Fibroblast of lung (primary cell): ENCODE data around the gene JAK1. TPM values are rescaled to one million over a fixed set of nuclear protein-coding genes. Genes with fewer than 3 reads are reported as not detected.

Experiments
- DNase-seq, 2 donors: peaks; one replicate each; pipeline versions ENCODE4 v3.0.0 to v3.0.0-alpha.2; 2010; ENCODE audit warnings: low read depth in 2 of 2
- H2AFZ ChIP-seq: 2 replicates; pipeline ENCODE4 v1.5.1; 2012; ENCODE audit warnings: low read length, control low read depth, inconsistent platforms
- H3K27ac ChIP-seq: 2 replicates; pipeline ENCODE4 v1.5.1; 2011; ENCODE audit warnings: low read length, control low read depth; ENCODE audit not compliant: insufficient read depth
- H3K27me3 ChIP-seq: 2 replicates; pipeline ENCODE4 v1.5.1; 2011; ENCODE audit warnings: mild to moderate bottlenecking, low read length; ENCODE audit not compliant: control insufficient read depth, insufficient read depth
- H3K36me3 ChIP-seq: 2 replicates; pipeline ENCODE4 v1.5.1; 2011; ENCODE audit warnings: low read length; ENCODE audit not compliant: control insufficient read depth, insufficient read depth
- H3K4me1 ChIP-seq: 2 replicates; pipeline ENCODE4 v1.5.1; 2011; ENCODE audit warnings: low read length; ENCODE audit not compliant: control insufficient read depth, insufficient read depth; ENCODE audit errors: extremely low read depth
- H3K4me2 ChIP-seq: 2 replicates; pipeline ENCODE4 v1.5.1; 2011; ENCODE audit warnings: low read length, control low read depth; ENCODE audit not compliant: insufficient read depth; ENCODE audit errors: extremely low read depth
- H3K4me3 ChIP-seq, 4 experiments: fragments of 200-600 bp in 1 of 4; sonication (generic) in 1 of 4; replicated peaks in 1 of 4; 2 replicates each; pipeline ENCODE4 v1.5.1; 2011 to 2016; ENCODE audit warnings: low read length in 4 of 4, low read depth in 3 of 4, mild to moderate bottlenecking in 3 of 4, control low read depth in 2 of 4, inconsistent platforms in 1 of 4, mixed read lengths in 1 of 4; ENCODE audit not compliant: insufficient read depth in 1 of 4; ENCODE audit errors: control extremely low read depth in 1 of 4
- H3K79me2 ChIP-seq: 2 replicates; pipeline ENCODE4 v1.5.1; 2012; ENCODE audit warnings: mild to moderate bottlenecking, low read length, inconsistent platforms; ENCODE audit not compliant: control insufficient read depth, insufficient read depth
- H3K9ac ChIP-seq: 2 replicates; pipeline ENCODE4 v1.5.1; 2011; ENCODE audit warnings: mild to moderate bottlenecking, low read length, control low read depth; ENCODE audit not compliant: insufficient read depth
- H3K9me3 ChIP-seq: 2 replicates; pipeline ENCODE4 v1.5.1; 2012; ENCODE audit warnings: low read depth, low read length; ENCODE audit not compliant: control insufficient read depth, insufficient read depth
- H4K20me1 ChIP-seq: 2 replicates; pipeline ENCODE4 v1.5.1; 2011; ENCODE audit warnings: low read length; ENCODE audit not compliant: control insufficient read depth, insufficient read depth; ENCODE audit errors: extremely low read depth
- CTCF ChIP-seq, 2 donors: IDR thresholded peaks in 1 of 2; conservative IDR thresholded peaks in 1 of 2; 1 replicate in 1 of 2; 2 replicates in 1 of 2; pipeline ENCODE4 v1.5.1; 2011 to 2012; ENCODE audit warnings: low read length in 2 of 2, control low read depth in 1 of 2, inconsistent platforms in 1 of 2, low read depth in 1 of 2, mild to moderate bottlenecking in 1 of 2
- EZH2 ChIP-seq: IDR thresholded peaks from 2 replicates; pipeline ENCODE4 v1.5.1; 2012; ENCODE audit warnings: low read length, control low read depth, mild to moderate bottlenecking; ENCODE audit errors: missing control alignments
- polyA plus RNA-seq, 2 donors: library from polyadenylated mRNA; depleted of rRNA in 1 of 2; stranded (reverse) in 1 of 2; unstranded in 1 of 2; fragments of >200 nt; gene quantifications; 2 replicates each; pipeline ENCODE4 v1.2.1, GENCODE V29; 2011 to 2012; ENCODE audit warnings: missing spikeins in 1 of 2
- total RNA-seq: library from RNA; depleted of rRNA; stranded (reverse); fragments of >200 nt; gene quantifications from 2 replicates; pipeline ENCODE4 v1.2.1, GENCODE V29; 2014

The JAK1 gene
- total and polyA plus RNA-seq, 2 donors (not counting 1 experiment from before 2014, with no cell fraction given) = 144 to 152 TPM

GRCh38 chr1:64980745-64981600 lies 14.6 kb upstream of the JAK1 start:
- Histone ChIP-seq H3K4me3 (no peak overlapping the region), H3K27me3 (no peaks in the 10 kb centered on the region), H3K27ac (no peak overlapping the region), H4K20me1 (no peaks in the 10 kb centered on the region), H3K4me2 (no peak overlapping the region), H3K36me3 (no peaks in the 10 kb centered on the region), H3K4me1 (no peaks in the 10 kb centered on the region), H3K9me3 (no peaks in the 10 kb centered on the region), H3K9ac (no peak overlapping the region), H2AFZ (no peak overlapping the region), H3K79me2 (no peaks in the 10 kb centered on the region)
- TF ChIP-seq CTCF (conservative IDR thresholded peaks at IDR 0.05 in 1 of 2, IDR thresholded peaks at IDR 0.05 in 1 of 2; ENCODE audit: low read depth in 1 of 2, low read length in 2 of 2) (no peak), EZH2 (no peak)
- peak in 1 of 2 donors; percentile 35 for DNase-seq

- DNase-seq = no peak
- Histone ChIP-seq H3K4me3 (no peak overlapping the region), H3K36me3 (no peaks in the 10 kb centered on the region), H3K9me3 (no peaks in the 10 kb centered on the region), H3K9ac (no peak overlapping the region), H3K4me2 (no peak overlapping the region), H3K27me3 (no peaks in the 10 kb centered on the region), H3K79me2 (no peaks in the 10 kb centered on the region), H2AFZ (no peak overlapping the region), H3K4me1 (no peaks in the 10 kb centered on the region), H3K27ac (no peak overlapping the region), H4K20me1 (no peaks in the 10 kb centered on the region)
- TF ChIP-seq EZH2 (no peak), CTCF (conservative IDR thresholded peaks at IDR 0.05 in 1 of 2, IDR thresholded peaks at IDR 0.05 in 1 of 2; ENCODE audit: low read depth in 1 of 2, low read length in 2 of 2) (no peak)
Measured at GRCh38 chr1:64979358-64979757, 13.0 kb upstream of the JAK1 start.

GRCh38 chr1:64976361-64976760 lies 10.0 kb upstream of the JAK1 start:
- no peak overlapping the region for H3K9ac ChIP-seq
- H3K4me3 ChIP-seq = no peak overlapping the region
- H4K20me1 ChIP-seq = no peaks in the 10 kb centered on the region
- no peaks in the 10 kb centered on the region for H3K4me1 ChIP-seq
- no peaks in the 10 kb centered on the region for H3K79me2 ChIP-seq
- no peak overlapping the region for H3K4me2 ChIP-seq
- TF ChIP-seq EZH2 = no peak
- TF ChIP-seq CTCF (conservative IDR thresholded peaks at IDR 0.05 in 1 of 2, IDR thresholded peaks at IDR 0.05 in 1 of 2; ENCODE audit: low read depth in 1 of 2, low read length in 2 of 2) = no peak
- H3K36me3 ChIP-seq = no peaks in the 10 kb centered on the region
- DNase-seq = no peak
- no peak overlapping the region for H3K27ac ChIP-seq
- no peaks in the 10 kb centered on the region for H3K27me3 ChIP-seq
- H2AFZ ChIP-seq = no peak overlapping the region
- no peaks in the 10 kb centered on the region for H3K9me3 ChIP-seq
